ENCODE results near the gene ABCB11.

- no peak for TF ChIP-seq CTCF (IDR thresholded peaks at IDR 0.05)
- TF ChIP-seq EP300 (IDR thresholded peaks at IDR 0.05): no peak
- no peak for TF ChIP-seq POLR2A (IDR thresholded peaks at IDR 0.05)
Observed at GRCh38 chr2:169041594-169041993, 10.5 kb upstream of the ABCB11 start.
